Globus pallidus (tissue), 1 donor: Measurements from ENCODE around the gene PTPRN2.

Experiments used
- DNase-seq: peaks from one replicate; pipeline ENCODE4 v3.0.0-alpha.2; 2015; ENCODE audit warnings: low spot score

Gene PTPRN2

GRCh38 chr7:157757776-157758467 lies 829.7 kb downstream of the PTPRN2 start:
- no peak for DNase-seq

- no peak for DNase-seq
These were observed 830.4 kb downstream of the PTPRN2 start for GRCh38 chr7:157757211-157757610.

- no peak for DNase-seq
These were observed 831.9 kb downstream of the PTPRN2 start for GRCh38 chr7:157755741-157756140.

- DNase-seq, result no peak
These were observed 833.2 kb downstream of the PTPRN2 start for GRCh38 chr7:157754416-157754790.

- no peak for DNase-seq
These were observed 833.8 kb downstream of the PTPRN2 start for GRCh38 chr7:157753713-157754415.

DNA sequence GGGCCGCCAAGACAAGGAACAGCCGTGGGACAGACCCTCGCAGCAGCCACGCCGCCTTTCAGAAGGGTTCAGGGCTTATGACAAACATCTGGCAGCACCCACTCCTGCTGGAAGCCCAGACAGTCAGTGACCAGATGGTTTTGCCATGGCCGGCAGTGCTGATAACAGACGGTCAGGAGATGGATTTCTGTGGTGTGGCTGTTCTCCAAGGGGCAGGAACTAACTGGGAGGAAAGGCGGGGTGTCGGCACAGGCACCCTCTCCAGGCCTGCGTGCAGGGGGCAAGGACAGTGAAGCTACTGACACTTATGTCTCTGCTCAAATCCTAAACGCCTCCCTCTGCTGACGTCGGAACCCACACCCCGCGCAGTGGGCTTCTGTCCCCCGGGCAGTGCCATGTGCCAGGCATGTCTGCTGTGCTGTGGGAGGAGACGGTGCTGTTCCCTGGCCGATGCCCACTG lies 834.8 kb downstream of the PTPRN2 start:
- DNase-seq, result no peak

- DNase-seq, result no peak
These were observed 835.5 kb downstream of the PTPRN2 start for GRCh38 chr7:157751951-157752673.

DNA sequence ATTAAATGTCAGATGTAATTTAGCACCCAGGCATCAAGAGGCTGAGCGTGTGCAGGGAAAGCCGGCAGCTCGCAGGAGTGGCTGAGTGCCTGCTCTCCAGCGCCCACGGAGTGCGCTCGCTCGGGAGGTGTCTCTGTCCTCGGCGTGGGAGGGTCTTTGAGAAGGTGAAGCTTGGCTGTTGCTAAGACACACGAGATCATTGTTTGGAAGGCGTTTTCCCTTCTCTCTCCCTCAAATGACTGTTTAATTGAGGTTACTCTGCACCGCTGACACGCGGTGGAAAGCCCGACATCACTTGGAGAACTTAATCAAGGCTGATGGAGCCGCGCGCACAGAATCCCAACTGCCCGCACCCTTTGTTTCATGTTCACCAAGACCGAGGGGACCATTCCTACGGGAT lies 836.2 kb downstream of the PTPRN2 start:
- no peak for DNase-seq

GRCh38 chr7:157750291-157750690 lies 837.3 kb downstream of the PTPRN2 start:
- DNase-seq, result no peak

DNA sequence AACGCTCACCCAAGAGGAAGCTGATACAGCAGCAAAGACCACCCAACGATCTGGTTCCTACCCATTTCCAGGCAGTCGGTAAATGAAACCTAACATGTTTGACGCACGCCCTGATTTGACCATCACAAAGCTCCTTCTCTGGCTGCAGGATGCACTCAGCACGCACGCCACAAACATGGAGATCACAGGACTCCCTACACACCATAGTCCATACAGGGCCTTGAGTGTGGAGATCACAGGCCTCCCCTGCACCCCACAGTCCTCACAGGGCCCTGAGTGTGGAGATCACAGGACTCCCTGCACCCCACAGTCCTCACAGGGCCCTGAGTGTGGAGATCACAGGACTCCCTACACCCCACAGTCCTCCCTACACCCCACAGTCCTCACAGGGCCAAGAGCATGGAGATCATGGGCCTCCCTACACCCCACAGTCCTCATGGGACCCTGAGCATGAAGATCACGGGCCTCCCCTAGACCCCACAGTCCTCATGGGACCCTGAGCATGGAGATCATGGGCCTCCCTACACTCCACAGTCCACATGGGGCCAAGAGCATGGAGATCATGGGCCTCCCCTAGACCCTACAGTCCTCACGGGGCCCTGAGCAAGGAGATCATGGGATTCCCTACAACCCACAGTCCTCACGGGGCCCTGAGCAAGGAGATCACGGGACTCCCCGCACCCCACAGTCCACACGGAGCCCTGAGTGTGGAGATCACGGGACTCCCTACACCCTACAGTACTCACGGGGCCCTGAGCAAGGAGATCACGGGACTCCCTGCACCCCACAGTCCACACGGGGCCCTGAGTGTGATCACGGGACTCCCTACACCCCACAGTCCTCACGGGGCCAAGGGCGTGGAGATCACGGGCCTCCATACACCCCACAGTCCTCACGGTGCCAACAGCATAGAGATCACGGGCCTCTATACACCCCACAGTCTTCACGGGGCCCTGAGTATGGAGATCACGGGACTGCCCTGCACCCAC lies 841.6 kb downstream of the PTPRN2 start:
- DNase-seq, result no peak

DNA sequence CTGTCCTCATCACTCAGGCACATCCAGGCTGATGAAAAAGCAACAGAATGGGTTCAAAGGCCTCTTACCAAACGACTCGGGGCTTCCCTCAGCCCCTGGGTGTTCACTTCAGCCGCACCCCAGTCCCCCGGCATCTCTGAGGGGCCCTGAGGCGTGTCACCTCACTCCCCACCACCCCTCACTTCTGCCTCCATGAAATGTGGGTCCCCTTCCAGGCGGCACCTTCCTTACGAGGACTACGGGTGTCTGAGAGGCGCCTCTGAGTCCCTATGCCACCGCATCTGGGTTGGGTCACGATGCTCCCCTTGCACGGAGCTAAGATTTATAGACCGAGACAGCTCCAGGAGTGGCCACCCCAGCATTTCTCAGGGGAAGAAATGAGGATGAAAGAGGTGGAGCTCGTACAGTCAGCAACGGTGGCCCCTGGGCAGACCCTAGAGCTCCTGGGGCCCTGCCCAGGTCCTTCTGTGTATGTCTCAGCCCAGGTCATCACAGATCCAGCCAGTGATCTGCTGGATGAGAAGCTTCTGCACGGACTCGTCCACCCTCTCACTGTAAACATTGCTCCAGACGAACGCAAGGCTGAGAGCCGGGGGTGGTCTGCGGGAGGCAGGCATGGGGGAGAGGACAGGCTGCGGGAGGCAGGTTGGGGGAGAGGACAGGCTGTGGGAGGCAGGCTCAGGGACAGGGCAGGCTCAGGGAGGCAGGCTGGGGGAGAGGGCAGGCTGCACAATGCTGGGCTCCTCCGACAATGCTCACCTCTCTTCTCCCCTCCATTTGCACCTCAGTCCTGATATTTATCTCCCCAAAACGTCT lies 842.6 kb downstream of the PTPRN2 start:
- no peak for DNase-seq

GRCh38 chr7:157743781-157744525 lies 843.7 kb downstream of the PTPRN2 start:
- DNase-seq, result no peak

- no peak for DNase-seq
These were observed 847.3 kb downstream of the PTPRN2 start for GRCh38 chr7:157740251-157740798.

DNA sequence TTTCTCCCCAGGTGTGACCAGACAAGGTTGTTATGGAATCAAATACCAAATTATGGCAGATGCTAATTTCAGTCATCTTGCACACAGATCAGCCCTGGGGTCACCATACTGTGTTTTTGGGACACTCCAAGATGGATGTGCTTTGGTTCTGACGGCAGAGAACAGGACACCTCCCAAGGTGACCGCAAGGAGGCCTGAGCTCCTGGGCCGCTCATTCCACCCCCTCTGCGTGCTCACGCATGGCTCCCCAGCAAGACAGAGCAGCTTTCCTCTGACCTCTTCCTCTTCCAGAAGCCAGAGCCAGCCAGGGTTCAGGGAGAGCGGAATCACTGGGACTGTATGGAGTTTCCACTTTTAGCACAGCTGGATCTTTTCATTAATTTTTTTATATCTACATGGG lies 848.0 kb downstream of the PTPRN2 start:
- DNase-seq, result no peak

GRCh38 chr7:157739031-157739430 lies 848.6 kb downstream of the PTPRN2 start:
- no peak for DNase-seq

GRCh38 chr7:157738066-157738460 lies 849.6 kb downstream of the PTPRN2 start:
- DNase-seq, result no peak

DNA sequence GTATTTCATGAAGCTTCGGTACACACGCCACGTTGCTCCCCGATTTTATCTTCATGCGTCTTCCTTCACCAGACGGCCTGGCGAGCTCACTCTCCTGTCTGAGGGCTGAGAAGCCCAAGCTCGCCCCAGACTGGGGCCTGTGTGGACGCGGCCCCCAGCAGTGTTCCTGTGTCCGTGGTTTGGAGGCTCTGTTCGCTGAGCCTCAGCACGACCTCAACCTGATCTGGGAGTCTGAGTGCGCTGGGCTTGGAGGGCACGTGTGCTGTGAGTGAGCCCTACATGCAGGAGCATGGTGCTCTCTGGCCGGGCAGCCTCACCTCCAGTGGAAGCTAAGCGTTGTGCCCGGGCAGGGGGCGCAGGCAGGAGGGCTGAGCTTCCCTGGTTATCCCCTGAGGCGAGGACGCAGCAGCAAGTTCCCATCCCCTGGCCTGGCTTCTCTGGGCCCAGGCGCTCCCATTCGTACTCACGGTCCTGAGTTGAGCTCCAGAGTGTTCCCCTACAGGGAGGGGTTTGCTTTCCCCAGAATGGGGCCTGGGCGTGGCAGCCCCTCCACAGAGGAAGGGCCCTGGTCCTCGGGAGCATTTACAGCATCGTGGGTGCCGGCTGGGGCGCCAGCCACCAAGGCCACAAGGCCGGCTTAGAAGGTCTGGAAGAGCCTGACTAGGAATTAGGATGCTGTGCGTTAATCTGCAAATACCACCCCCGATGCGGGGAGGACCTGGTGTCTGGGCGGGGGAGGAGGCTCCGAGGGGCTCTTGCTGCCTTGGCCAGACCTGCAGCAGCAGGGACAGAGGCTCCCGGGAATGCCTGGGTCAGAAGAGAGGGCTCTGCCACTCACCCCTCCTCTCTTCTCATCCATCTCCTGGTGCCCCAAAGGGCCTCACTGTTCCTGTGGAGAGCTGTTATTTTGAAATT lies 850.2 kb downstream of the PTPRN2 start:
- DNase-seq, result no peak

DNA sequence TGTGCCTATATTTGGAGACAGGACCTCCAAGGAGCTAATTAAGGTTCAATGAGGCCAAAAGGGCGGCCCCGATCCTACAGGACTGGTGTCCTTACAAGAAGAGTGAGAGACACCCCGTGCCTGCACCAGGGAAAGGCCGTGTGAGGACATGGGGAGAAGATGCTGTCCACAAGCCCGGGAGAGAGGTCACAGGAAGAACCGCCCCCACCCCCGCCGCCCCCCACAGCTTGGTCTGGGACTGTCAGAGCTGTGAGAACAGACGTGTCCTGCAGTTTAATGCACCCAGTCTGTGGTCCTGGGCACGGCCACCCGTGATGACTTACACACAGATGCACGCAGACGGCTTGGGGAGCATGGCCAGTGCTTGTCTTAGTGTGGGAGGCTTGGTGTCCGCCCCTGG lies 851.3 kb downstream of the PTPRN2 start:
- no peak for DNase-seq

DNA sequence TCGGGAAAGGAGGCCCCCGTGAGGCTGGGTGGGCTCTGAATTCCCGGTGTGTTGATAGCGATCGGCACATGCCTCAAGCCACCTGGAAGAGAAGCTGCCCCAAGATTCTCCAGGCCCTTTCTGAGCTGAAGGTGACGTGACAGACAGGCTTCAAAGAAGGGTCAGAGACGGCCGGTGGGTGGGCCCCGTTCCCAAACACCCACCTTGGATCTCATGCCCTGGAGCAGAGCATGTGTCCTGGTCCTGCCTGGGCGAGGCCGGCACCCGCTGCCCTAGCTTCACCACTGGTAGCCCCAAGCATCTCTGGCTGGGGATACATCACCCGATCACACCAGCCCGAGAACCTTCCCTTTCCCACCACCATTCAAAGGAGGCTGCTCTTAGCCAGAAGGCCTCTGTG lies 851.8 kb downstream of the PTPRN2 start:
- DNase-seq, result no peak
